Measurements from ENCODE around the gene RTKN. TPM values are rescaled to one million over a fixed set of nuclear protein-coding genes. Genes with fewer than 3 reads are reported as not detected.

Gene RTKN
- total and polyA plus RNA-seq, 10 of the 15 experiments (the other 5 are each of a cell fraction or from before 2014, with no cell fraction given): 0.50 to 12.3 (median 5.4) TPM

DNA sequence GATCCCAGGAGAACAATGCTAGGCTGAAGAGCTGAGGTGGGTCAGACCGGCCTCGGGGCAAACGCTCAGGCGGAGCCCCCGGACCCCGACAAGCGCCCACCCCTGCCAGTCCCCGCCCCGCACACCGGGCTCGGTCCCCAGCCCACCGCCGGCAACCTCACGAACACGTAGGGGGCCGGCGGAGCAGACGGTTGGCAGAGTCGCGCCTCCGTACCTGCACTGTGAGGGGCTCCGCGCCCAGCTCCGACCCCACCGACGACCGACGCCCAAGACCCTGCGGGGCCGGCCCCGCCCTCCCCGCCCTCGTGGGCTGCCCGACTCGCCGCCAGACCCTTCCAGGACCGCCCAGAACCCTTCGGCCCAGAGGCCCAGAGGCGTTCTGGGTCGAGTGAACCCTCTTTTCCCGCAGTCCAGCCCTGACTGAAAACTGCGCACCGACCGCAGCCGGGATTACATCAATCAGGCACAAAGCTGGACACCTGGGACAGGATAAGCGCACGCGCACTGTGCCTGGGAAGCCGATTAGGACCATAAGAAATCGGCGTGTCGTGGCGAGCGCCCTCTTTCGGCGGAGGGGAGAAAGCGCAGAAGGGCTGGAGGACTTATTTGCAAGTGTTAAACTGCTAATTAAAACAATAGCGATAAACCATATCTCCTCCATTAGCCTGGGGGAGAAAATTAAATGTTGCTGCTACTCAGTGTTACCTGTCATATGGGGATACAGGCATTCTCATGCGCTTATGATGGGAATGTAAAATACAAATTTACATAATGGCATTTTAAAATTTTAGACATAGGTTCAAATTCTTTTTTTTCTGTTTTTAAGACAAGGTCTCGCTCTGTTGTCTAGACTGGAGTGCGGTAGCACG lies 49.9 kb downstream of the RTKN start (continued):
- TF ChIP-seq, protein P1, sequence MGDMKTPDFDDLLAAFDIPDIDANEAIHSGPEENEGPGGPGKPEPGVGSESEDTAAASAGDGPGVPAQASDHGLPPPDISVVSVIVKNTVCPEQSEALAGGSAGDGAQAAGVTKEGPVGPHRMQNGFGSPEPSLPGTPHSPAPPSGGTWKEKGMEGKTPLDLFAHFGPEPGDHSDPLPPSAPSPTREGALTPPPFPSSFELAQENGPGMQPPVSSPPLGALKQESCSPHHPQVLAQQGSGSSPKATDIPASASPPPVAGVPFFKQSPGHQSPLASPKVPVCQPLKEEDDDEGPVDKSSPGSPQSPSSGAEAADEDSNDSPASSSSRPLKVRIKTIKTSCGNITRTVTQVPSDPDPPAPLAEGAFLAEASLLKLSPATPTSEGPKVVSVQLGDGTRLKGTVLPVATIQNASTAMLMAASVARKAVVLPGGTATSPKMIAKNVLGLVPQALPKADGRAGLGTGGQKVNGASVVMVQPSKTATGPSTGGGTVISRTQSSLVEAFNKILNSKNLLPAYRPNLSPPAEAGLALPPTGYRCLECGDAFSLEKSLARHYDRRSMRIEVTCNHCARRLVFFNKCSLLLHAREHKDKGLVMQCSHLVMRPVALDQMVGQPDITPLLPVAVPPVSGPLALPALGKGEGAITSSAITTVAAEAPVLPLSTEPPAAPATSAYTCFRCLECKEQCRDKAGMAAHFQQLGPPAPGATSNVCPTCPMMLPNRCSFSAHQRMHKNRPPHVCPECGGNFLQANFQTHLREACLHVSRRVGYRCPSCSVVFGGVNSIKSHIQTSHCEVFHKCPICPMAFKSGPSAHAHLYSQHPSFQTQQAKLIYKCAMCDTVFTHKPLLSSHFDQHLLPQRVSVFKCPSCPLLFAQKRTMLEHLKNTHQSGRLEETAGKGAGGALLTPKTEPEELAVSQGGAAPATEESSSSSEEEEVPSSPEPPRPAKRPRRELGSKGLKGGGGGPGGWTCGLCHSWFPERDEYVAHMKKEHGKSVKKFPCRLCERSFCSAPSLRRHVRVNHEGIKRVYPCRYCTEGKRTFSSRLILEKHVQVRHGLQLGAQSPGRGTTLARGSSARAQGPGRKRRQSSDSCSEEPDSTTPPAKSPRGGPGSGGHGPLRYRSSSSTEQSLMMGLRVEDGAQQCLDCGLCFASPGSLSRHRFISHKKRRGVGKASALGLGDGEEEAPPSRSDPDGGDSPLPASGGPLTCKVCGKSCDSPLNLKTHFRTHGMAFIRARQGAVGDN (IDR thresholded peaks at IDR 0.05): 0 out of 2 replicates have a peak, but pooled peaks have one; percentile 13
- TF ChIP-seq SMARCA5 (IDR thresholded peaks at IDR 0.05): peak; percentile 91
- peak; percentile 44; the same call in 1 of the 2 replicates for TF ChIP-seq CREM (IDR thresholded peaks at IDR 0.05; ENCODE audit: low read depth)
- TF ChIP-seq KAT2A (conservative IDR thresholded peaks at IDR 0.05; ENCODE audit: control insufficient read depth, low read depth, low read length): no peak
- peak; percentile 91 for TF ChIP-seq CBFB (IDR thresholded peaks at IDR 0.05; ENCODE audit: low read depth)
- TF ChIP-seq PAX8 (IDR thresholded peaks at IDR 0.05): no peak
- peak; percentile 37 for TF ChIP-seq KLF5 (IDR thresholded peaks at IDR 0.05; ENCODE audit: partially characterized antibody)
- TF ChIP-seq MYB (IDR thresholded peaks at IDR 0.05; ENCODE audit: borderline replicate concordance, low read depth, low read length): peak; percentile 98
- TF ChIP-seq RBBP5 (conservative IDR thresholded peaks at IDR 0.05): no peak
- peak; percentile 54 for TF ChIP-seq HCFC1 (IDR thresholded peaks at IDR 0.05; ENCODE audit: low read length)
- TF ChIP-seq EZH2 (IDR thresholded peaks at IDR 0.05; ENCODE audit: borderline replicate concordance, control insufficient read depth, low read depth, low read length): no peak
- no peak for TF ChIP-seq NR2F1 (conservative IDR thresholded peaks at IDR 0.05)
- peak; percentile 48; the same call in 1 of the 2 replicates for TF ChIP-seq TBL1XR1 (IDR thresholded peaks at IDR 0.05; ENCODE audit: low read depth, low read length)
- TF ChIP-seq LARP7 (IDR thresholded peaks at IDR 0.05): peak; percentile 64; the same call in 1 of the 2 replicates
- no peak for TF ChIP-seq BMI1 (IDR thresholded peaks at IDR 0.05; ENCODE audit: borderline replicate concordance)
- TF ChIP-seq MYC (IDR thresholded peaks at IDR 0.05; ENCODE audit: insufficient read depth, insufficient read length, insufficient replicate concordance, low read length, severe bottlenecking): peak; percentile 90
- TF ChIP-seq FOXM1 (IDR thresholded peaks at IDR 0.05; ENCODE audit: low read depth, low read length): no peak
- peak; percentile 69 for TF ChIP-seq MXI1 (IDR thresholded peaks at IDR 0.05; ENCODE audit: low read depth, low read length)
- TF ChIP-seq, protein P2, sequence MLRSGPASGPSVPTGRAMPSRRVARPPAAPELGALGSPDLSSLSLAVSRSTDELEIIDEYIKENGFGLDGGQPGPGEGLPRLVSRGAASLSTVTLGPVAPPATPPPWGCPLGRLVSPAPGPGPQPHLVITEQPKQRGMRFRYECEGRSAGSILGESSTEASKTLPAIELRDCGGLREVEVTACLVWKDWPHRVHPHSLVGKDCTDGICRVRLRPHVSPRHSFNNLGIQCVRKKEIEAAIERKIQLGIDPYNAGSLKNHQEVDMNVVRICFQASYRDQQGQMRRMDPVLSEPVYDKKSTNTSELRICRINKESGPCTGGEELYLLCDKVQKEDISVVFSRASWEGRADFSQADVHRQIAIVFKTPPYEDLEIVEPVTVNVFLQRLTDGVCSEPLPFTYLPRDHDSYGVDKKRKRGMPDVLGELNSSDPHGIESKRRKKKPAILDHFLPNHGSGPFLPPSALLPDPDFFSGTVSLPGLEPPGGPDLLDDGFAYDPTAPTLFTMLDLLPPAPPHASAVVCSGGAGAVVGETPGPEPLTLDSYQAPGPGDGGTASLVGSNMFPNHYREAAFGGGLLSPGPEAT (IDR thresholded peaks at IDR 0.05; ENCODE audit: low read depth): no peak
- TF ChIP-seq NBN (IDR thresholded peaks at IDR 0.05): peak; percentile 86; the same call in 1 of the 2 replicates
- TF ChIP-seq, protein P3, sequence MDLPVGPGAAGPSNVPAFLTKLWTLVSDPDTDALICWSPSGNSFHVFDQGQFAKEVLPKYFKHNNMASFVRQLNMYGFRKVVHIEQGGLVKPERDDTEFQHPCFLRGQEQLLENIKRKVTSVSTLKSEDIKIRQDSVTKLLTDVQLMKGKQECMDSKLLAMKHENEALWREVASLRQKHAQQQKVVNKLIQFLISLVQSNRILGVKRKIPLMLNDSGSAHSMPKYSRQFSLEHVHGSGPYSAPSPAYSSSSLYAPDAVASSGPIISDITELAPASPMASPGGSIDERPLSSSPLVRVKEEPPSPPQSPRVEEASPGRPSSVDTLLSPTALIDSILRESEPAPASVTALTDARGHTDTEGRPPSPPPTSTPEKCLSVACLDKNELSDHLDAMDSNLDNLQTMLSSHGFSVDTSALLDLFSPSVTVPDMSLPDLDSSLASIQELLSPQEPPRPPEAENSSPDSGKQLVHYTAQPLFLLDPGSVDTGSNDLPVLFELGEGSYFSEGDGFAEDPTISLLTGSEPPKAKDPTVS (IDR thresholded peaks at IDR 0.05; ENCODE audit: low read depth, low read length): no peak
- TF ChIP-seq MTA3 (IDR thresholded peaks at IDR 0.05; ENCODE audit: borderline replicate concordance, low read length): no peak
- TF ChIP-seq ZBED1 (IDR thresholded peaks at IDR 0.05; ENCODE audit: borderline replicate concordance): no peak
- no peak for TF ChIP-seq FOS (IDR thresholded peaks at IDR 0.05; ENCODE audit: borderline replicate concordance, extremely low read depth, insufficient read length)
- TF ChIP-seq IRF4 (IDR thresholded peaks at IDR 0.05; ENCODE audit: low read depth, low read length): no peak
